HG02885 (cell line): ENCODE results near the gene RGSL1.
A peak's percentile ranks its signal among the peaks of the same experiment; 100 is the strongest.
"Not testable (repeated sequence)": the region's sequence is repeated elsewhere in the genome, so short reads cannot be mapped to it uniquely, and the experiment has no call there.

Experiments used
- ATAC-seq: cut with Tn5 transposase; IDR thresholded peaks from one replicate; pipeline ENCODE4 v1.9.1; 2021; ENCODE audit warnings: mild to moderate bottlenecking; ENCODE audit not compliant: unreplicated experiment, poor library complexity

RGSL1 gene

GRCh38 chr1:182444497-182444896 is 5.4 kb upstream of the RGSL1 start:
- no peak for ATAC-seq

- ATAC-seq, result peak; percentile 50
Measured at GRCh38 chr1:182446033-182446669, 3.8 kb upstream of the RGSL1 start.

DNA sequence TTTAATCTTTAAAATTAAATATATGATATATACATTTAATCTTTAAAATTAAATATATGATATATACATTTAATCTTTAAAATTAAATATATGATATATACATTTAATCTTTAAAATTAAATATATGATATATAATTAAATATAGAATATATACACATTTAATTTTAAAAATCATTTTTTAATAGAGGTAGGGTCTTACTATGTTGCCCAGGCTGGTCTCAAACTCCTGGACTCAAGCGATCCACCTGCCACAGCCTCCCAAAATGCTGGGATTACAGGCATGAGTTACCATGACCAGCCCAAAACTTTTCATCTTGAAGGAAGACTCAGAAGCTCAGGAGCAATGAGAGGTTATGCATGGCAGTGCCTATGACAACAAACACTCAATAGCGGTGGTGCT is 2.8 kb upstream of the RGSL1 start:
- ATAC-seq, result not testable (repeated sequence)

GRCh38 chr1:182447660-182448059 is 2.3 kb upstream of the RGSL1 start:
- no peak for ATAC-seq

GRCh38 chr1:182453631-182454030 is 3.7 kb downstream of the RGSL1 start:
- no peak for ATAC-seq

DNA sequence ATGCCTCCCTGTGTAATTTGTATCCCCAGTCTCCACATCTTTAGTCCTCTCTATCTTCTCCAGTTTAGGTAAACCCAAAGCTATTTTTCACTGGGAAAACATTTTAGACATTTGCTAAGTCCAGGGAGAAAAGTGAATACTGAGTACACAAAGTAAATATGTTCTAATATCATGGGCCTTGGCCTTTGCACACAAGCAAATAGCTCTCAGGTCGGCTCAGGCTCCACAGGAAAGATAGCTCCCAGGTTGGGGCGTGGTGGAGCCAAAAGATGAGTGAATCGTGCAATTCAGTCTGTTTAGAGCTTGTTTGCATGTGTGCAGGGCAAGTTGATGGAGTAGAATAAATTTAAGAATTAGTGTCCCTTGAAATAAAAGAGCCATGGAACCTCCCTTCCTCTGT is 7.9 kb downstream of the RGSL1 start:
- no peak for ATAC-seq

DNA sequence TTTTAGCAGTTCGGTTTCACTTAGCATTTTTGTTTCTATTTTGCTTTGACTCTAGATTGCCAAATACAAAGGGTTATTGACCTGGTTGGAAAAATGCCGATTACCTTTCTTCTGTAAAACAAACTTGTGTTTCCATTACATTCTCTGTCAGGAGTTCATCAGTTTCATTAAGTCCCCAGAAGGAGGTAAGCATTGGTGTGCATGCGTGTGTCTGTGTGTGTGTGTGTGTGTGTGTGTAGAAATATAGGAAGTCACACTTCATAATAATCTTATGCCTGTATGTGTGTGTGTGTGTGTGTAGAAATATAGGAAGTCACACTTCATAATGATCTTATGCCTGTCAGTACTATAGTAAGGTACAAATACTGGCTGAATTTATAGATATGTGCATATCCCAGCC is 10.0 kb downstream of the RGSL1 start:
- ATAC-seq, result no peak

DNA sequence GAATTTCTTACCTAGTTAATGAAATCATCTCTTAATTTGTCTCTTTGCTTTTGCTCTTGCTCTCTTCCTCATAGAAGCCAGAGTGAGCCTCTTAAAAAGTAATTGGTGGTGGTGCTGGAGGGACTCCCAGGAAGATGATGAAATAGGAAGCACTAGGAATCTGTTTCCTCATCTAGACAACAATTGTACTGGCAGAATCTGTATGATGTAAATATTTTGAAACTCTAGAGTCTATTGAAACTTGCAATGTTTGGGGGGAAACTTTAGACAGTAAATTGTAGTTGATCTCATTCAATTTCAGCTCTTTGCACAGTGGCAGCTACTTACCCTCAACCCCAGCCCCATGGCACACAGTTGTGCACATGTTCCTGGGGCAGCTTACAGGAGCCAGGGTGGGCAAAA is 10.6 kb downstream of the RGSL1 start:
- no peak for ATAC-seq

DNA sequence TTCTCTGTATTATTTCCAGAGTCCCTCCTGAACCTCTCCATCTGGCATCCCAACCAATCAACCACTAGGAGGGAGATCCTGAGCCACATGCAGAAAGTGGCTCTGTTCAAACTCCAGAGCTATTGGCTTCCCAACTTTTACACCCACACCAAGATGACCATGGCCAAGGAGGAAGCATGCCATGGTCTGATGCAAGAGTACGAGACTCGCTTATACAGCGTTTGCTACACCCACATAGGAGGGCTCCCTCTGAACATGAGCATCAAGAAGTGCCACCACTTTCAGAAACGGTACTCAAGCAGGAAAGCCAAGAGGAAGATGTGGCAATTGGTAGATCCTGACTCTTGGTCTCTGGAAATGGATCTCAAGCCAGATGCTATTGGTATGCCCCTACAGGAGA is 23.6 kb downstream of the RGSL1 start:
- no peak for ATAC-seq

GRCh38 chr1:182476625-182477024 is 26.7 kb downstream of the RGSL1 start:
- ATAC-seq, result no peak

DNA sequence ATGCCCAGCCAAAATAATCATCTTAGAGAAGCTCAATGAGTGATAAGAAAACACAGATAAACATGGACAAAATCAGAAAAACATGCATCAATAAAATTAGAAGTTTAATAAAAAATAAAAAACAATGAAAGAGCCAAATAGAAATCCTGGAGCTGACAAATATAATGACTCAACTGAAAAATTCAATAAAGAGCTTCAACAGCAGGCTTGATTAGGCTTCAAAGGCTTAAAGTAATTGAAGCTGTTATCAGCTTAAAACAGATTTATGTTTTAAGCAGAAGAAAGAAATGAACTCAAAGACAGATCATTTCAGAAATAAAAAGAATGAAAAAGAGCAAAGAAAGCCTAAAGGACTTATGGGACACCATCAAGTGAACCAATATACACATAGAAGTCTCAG is 28.3 kb downstream of the RGSL1 start:
- ATAC-seq, result no peak

- no peak for ATAC-seq
Measured at GRCh38 chr1:182484067-182484466, 34.1 kb downstream of the RGSL1 start.

DNA sequence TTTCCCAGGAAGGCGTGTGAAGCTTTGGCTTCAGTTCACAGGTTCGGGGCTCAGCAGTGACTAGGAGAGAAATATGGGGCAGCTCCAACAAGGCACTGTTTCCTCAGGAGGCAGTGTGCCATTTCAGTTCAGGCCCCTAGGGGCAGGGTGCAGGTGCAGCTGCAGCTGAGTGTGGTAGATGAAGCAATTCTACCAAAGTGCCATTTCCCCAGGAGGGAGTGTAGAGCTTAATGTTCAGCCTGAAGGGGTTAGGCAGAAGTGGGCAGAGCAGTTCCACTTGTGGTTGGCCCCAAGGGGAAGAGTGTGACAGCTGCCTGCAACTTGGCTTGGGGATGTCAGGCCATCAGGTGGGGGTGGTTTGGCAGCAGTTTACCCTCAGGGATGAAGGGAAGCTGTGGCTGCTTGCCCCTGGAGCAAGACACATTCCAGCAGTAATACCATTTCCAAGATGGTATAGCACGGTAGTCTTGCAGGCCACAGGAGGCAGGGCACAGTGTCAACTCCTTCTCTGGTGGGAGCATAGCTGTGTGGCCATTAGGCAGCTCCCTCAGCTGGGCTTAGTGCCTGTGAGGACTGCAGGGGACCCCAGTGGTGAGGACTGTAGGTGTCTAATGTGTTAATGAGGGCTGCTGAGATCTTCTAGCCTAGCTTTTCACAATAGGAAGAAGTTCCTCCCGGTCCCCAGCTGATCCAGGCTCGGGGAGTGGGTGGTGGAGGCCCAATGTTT is 34.7 kb downstream of the RGSL1 start:
- ATAC-seq, result peak; percentile 96

DNA sequence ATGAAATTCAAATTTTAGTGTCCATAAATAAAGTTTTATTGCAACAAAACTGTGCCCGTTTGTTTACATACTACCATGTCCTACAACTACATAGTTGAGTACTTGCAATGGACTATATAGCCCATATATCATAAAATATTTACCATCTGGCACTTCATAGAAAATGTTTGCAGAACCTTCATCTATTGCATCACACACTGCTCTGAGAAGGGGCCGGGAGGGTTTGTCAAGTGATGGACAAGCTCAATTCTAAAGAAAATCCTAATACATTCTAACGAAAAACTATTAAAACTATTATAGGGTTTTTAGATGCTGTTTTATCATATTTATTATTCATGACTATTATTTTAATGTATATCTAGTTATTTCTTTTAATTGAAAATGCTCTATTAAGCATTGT is 35.9 kb downstream of the RGSL1 start:
- no peak for ATAC-seq

- ATAC-seq, result no peak
Measured at GRCh38 chr1:182488803-182489202, 38.9 kb downstream of the RGSL1 start.

DNA sequence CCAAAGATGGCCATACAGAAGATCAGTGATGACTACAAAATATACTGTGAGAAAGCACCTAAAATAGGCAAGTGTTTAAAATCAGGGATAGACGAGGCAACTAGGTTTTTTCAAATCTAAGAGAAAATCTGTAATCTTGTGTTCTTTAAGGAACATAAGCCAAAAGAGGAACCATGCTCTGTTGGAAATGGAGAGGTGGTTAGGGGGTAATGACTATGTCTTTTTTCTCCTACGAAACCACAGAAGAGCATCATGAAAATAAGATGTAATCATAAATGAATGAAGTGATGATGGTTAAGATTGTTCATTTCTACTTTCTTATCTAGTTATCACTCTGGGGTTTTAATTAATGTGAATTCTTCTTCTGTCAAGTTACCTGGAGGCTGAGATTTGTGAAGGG is 43.1 kb downstream of the RGSL1 start:
- no peak for ATAC-seq

DNA sequence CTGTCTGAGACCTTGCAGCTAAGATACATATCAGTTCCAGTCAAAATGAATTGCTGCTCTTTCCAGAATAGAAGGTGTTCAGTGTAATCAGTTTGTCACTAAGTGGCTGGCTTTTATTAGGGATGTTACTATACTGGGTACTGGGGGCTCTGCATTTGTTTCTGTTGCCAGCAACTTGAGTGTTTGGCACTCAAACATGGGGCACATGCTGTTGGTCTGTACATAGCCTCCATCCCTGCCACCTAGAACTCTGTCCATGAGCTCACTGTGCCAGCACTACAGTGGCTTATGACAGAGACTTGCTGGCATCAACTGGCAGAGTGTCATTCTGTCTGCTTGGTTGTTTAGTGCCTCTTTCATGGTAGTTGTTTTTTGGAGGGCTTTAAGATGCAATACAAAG is 45.1 kb downstream of the RGSL1 start:
- no peak for ATAC-seq

DNA sequence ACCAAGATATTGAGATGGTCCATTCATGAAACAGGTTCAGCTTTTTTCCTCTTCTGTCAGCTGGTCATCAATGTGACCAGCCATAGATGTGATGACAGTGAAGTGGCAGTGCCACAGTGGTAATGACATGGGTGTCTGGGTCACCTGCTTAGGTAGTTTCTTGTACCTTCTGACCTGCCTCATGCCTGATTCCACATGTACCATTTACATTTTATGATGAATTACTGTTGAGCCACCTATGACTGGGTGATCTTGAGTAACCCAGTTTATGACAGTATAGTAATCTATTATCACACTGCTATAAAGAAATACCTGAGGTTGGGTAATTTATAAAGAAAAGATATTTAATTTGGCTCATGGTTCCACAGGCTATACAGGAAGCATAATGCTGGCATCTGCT is 45.7 kb downstream of the RGSL1 start:
- ATAC-seq, result no peak

DNA sequence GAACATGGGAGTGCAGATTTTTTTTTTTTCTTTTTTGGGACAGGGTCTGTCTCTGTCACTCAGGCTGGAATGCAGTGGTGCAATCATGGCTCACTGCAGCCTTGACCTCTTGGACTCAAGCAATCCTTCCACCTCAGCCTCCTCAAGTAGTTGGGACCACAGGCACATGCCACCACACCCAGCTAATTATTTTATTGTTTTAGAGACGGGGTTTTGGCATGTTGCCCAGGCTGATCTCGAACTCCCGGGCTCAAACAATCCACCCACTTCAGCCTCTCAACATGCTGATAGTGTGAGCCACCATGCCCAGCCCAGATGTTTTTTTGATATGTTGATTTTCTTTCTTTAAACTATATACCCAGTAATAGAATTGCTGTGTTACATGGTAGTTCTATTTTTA is 57.7 kb downstream of the RGSL1 start:
- no peak for ATAC-seq

GRCh38 chr1:182515556-182515955 is 65.6 kb downstream of the RGSL1 start:
- no peak for ATAC-seq

DNA sequence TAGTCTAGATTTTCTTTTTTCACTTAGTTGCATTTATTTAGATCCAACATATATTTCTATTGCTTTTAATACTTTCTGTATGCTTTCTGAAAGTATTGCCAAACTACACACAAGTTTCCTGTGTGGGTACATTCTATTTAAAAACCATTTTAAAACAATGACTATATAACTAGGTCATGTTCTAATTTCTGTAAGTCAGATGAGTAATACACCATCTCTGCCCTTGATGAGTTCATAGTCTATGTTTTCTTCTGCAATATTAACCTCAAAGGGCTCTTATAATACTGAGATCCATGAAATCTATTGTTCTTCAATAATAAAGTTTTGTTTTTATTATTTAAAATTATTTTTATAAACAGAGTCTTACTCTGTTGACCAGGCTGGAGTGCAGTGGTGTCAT is 70.8 kb downstream of the RGSL1 start:
- no peak for ATAC-seq

- no peak for ATAC-seq
Measured at GRCh38 chr1:182525342-182525741, 75.4 kb downstream of the RGSL1 start.
